Neural progenitor cell (in vitro differentiated cells): ENCODE measurements around the gene SESTD1.

Source experiments
- EZH2 ChIP-seq: fragments of 200-600 bp; sonication (generic); IDR thresholded peaks from 2 replicates; pipeline ENCODE4 v1.6.1; 2017; ENCODE audit warnings: antibody characterized with exemption, mild to moderate bottlenecking, moderate library complexity
- EZH2phosphoT487 ChIP-seq: fragments of 200-600 bp; sonication (generic); IDR thresholded peaks from 2 replicates; pipeline ENCODE4 v1.6.1; 2017; ENCODE audit warnings: antibody characterized with exemption
- TF ChIP-seq, protein P1 (sequence below): fragments of 200-600 bp; sonication (generic); IDR thresholded peaks from 2 replicates; pipeline ENCODE4 v1.5.1; 2017; ENCODE audit warnings: antibody characterized with exemption, mild to moderate bottlenecking

DNA sequence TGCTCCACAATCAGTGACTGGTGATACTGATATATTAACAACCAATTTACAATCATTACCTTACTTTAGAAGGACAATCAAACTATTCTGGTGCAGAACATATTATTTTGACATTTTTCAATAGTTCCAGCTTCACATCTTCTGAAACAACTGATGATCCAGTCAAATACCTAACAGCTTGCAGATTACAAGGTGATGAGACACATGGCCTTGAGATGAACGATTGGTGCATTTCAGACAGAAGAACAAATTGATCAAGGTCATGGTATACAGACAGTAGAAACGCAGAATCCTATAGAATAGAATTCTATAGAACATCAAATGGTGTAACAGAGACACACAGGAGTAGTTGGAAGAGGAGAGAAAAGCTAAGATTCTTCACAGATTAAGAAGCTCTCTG, 24.8 kb downstream of the SESTD1 start:
- TF ChIP-seq, protein P1, sequence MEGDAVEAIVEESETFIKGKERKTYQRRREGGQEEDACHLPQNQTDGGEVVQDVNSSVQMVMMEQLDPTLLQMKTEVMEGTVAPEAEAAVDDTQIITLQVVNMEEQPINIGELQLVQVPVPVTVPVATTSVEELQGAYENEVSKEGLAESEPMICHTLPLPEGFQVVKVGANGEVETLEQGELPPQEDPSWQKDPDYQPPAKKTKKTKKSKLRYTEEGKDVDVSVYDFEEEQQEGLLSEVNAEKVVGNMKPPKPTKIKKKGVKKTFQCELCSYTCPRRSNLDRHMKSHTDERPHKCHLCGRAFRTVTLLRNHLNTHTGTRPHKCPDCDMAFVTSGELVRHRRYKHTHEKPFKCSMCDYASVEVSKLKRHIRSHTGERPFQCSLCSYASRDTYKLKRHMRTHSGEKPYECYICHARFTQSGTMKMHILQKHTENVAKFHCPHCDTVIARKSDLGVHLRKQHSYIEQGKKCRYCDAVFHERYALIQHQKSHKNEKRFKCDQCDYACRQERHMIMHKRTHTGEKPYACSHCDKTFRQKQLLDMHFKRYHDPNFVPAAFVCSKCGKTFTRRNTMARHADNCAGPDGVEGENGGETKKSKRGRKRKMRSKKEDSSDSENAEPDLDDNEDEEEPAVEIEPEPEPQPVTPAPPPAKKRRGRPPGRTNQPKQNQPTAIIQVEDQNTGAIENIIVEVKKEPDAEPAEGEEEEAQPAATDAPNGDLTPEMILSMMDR: no peak
- TF ChIP-seq EZH2 (no peak), EZH2phosphoT487 (no peak)
